GM08714 (cell line): ENCODE measurements around the gene IGDCC3.

Experiments
- H3K4me3 ChIP-seq: fragments of 200-500 bp; sonication (Bioruptor generic); 2 replicates; pipeline ENCODE4 v1.5.1; 2014; ENCODE audit warnings: mild to moderate bottlenecking, low read length, inconsistent platforms
- ZNF274 ChIP-seq: IDR thresholded peaks from 2 replicates; pipeline ENCODE4 v1.6.1; 2012; ENCODE audit warnings: mild to moderate bottlenecking, low read depth, low read length

IGDCC3 gene

GRCh38 chr15:65339416-65339815 lies 38.4 kb downstream of the IGDCC3 start:
- no peak overlapping the region for H3K4me3 ChIP-seq
- no peak for TF ChIP-seq ZNF274

DNA sequence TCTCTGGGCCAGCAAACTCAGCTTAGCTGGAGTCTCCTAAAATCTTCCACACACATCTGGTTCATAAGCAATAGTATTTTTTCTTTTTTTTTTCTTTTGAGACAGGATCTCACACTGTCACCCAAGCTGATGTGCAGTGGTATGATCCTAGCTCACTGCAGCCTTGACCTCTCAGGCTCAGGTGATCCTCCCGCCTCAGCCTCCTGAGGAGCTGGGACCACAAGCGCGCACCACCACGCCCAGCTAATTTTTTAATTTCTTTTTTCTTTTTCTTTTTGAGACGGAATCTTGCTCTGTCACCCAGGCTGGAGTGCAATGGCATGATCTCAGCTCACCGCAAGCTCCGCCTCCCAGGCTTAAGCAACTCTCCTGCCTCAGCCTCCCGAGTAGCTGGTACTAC lies 39.0 kb downstream of the IGDCC3 start:
- no peak overlapping the region for H3K4me3 ChIP-seq
- TF ChIP-seq ZNF274: no peak

- no peak overlapping the region for H3K4me3 ChIP-seq
- no peak for TF ChIP-seq ZNF274
Measured at GRCh38 chr15:65338366-65338765, 39.4 kb downstream of the IGDCC3 start.

DNA sequence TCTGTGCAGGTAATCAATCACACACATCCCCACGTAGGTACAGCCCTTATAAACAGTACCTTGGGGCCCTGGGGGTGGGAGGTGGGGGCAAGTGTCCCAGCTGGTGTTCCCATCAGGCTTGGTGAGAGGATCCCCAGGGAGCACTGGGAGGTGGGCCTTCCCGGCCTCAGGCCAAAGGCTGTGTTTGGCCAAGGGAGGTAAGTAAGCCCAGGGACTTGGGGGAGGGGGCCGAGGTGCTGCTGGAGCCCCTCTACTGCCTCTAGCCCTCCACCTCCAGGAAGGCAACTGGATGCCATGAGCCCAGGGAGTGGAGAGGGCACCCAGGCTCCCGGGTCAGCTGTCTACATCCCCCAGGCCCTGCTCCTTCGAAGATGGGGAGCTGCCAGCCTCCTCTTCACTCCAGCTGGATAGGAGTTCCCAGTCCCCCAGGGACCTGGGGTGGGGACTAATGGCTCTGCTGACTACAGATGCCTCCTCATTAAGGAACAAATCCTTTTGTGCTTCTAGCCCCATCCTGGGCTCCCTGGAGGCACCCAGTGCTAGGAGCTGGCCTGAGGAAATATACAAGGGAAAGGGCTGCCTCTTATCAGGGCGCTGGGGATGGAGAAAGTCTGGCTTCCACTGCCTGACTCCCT lies 40.2 kb downstream of the IGDCC3 start:
- H3K4me3 ChIP-seq: no peak overlapping the region
- no peak for TF ChIP-seq ZNF274

DNA sequence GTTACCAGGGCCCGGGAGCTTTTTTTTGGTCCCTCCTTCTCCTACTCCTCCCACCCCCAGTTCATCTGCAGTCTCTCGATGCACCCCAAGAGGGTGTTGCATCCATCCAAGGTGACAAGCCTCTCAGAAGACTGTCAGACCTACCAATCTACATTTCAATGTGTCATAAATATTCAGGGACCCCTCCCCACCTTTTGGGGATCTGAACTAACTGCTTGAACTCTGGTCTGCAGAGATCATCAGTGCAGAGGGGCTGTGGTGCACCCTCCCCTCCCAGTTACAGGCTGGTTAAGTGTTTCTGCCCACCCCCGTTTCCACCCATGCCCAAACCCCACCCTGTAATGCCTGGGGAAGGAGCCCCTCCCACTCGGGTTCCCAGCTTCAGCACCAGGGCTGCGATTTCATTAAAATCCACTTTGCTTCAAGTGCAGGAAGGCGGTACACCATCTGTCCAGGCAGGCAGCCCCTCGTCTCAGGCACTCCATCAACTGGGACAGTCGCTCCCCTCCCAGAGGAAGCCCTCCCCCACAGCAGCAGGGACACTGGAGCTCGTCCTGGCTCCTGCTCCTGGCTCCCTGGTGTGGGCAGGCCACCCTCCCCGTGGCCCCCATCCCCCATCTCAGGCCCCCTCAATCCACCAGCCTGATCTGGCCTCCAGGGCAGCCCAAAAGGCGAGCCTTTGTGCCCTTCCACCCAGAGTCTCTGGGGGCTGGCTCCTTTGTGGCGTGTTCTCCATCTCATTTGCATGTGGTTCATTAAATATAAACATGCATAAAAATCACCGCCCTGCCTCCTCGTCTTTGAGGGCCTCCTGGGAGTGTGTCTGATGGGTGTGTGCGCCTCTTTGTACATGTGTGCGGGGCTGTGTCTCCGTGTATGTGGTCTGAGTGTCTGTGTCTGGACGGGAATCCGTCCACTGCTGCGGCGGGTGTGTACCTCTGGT lies 41.0 kb downstream of the IGDCC3 start:
- no peak for TF ChIP-seq ZNF274

GRCh38 chr15:65335278-65336055 lies 42.3 kb downstream of the IGDCC3 start:
- H3K4me3 ChIP-seq: no peak overlapping the region
- no peak for TF ChIP-seq ZNF274

More for the DNA sequence above, 41.0 kb downstream of the IGDCC3 start:
- no peak overlapping the region for H3K4me3 ChIP-seq

GRCh38 chr15:65334586-65335231 lies 43.1 kb downstream of the IGDCC3 start:
- TF ChIP-seq ZNF274: no peak
- H3K4me3 ChIP-seq: no peak overlapping the region

DNA sequence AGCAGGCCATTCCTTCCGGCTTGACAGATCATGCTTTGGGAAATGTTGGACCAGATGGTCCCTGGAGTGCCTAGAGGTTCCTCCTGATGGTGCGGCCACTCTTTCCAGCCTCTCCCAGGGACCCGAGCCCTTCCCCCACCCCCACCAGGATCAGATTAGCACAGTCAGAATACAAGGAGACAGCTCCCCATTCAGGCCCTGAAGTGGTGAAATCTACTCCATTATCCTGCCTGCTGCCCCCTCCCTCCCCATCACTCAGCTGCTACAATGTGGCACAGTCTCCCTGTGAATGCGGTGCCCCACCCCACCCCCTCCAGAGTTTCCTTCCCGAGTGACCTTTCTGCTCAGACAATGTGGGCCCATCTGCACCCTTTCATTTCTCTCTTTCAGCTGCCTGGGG lies 43.9 kb downstream of the IGDCC3 start:
- TF ChIP-seq ZNF274: no peak
- no peak overlapping the region for H3K4me3 ChIP-seq

DNA sequence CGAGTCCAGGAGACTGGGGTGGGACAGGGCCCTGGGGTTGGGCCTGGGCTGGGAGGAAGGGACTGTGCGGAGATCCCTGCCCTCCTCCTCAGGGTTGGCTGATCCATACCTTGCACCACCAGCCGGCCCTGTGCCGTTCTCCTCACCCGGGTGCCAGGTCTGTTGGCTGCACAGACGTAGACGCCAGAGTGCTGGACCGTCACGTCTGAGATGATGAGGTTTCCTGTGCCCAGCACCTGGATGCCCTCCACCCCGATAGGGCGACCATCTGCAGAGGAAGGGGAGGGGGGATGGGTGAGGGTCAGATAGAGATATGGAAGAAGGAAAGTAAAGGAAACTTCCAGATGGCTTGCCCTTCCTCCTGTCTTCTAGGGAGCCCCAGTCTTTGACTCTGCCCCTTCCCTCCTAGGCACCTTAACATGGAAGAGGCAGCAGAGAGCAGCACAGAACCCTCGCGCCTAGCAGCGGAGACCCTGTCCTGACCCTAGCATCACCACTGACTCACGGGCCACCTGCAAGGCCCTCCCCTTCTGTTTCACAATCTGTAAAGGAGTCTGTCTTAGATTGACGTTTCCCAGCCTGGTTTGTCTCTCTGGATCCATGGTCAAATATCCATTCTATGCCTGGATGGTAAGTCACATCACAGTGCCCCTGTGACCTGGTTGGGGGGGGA lies 44.5 kb downstream of the IGDCC3 start:
- H3K4me3 ChIP-seq: no peak overlapping the region
- TF ChIP-seq ZNF274: no peak

GRCh38 chr15:65332391-65333147 lies 45.2 kb downstream of the IGDCC3 start:
- H3K4me3 ChIP-seq: no peak overlapping the region
- no peak for TF ChIP-seq ZNF274

- no peak for TF ChIP-seq ZNF274
- H3K4me3 ChIP-seq: no peak overlapping the region
Measured at GRCh38 chr15:65331811-65332210, 46.0 kb downstream of the IGDCC3 start.

GRCh38 chr15:65330934-65331645 lies 46.7 kb downstream of the IGDCC3 start:
- H3K4me3 ChIP-seq: no peak overlapping the region
- TF ChIP-seq ZNF274: no peak
